Loucy (cell line): ENCODE results near the gene GRHL1.

Source experiments
- H2AFZ ChIP-seq: fragments of 200-600 bp; sonication (generic); 2 replicates; pipeline ENCODE4 v1.6.0; 2016; ENCODE audit warnings: antibody characterized with exemption, mild to moderate bottlenecking, low read length, moderate library complexity
- H3F3A ChIP-seq: fragments of 200-600 bp; 2 replicates; pipeline ENCODE4 v1.6.0; 2016; ENCODE audit warnings: antibody characterized with exemption, low read depth, mild to moderate bottlenecking
- H3K27me3 ChIP-seq: fragments of 200-600 bp; sonication (generic); 2 replicates; pipeline ENCODE4 v1.6.1; 2014; ENCODE audit warnings: low read length, mild to moderate bottlenecking; ENCODE audit not compliant: insufficient read depth, poor library complexity, severe bottlenecking
- H3K36me3 ChIP-seq: fragments of 200-600 bp; sonication (generic); 2 replicates; pipeline ENCODE4 v1.6.1; 2016; ENCODE audit warnings: low read length; ENCODE audit not compliant: insufficient read depth
- H3K4me1 ChIP-seq: fragments of 200-600 bp; sonication (generic); 2 replicates; pipeline ENCODE4 v1.5.1; 2014; ENCODE audit warnings: low read length, mild to moderate bottlenecking; ENCODE audit not compliant: insufficient read depth, poor library complexity, severe bottlenecking
- H3K4me2 ChIP-seq: fragments of 200-600 bp; sonication (generic); 2 replicates; pipeline ENCODE4 v1.6.0; 2014; ENCODE audit warnings: antibody characterized with exemption, low read length, low read depth, mild to moderate bottlenecking; ENCODE audit not compliant: poor library complexity, severe bottlenecking
- H3K4me3 ChIP-seq: fragments of 200-600 bp; sonication (generic); 2 replicates; pipeline ENCODE4 v1.5.1; 2014; ENCODE audit warnings: low read length, mild to moderate bottlenecking, mixed read lengths; ENCODE audit not compliant: poor library complexity, severe bottlenecking
- H3K79me2 ChIP-seq: fragments of 200-600 bp; sonication (generic); 2 replicates; pipeline ENCODE4 v1.6.1; 2014; ENCODE audit warnings: low read length; ENCODE audit not compliant: insufficient read depth
- H3K9ac ChIP-seq: fragments of 200-600 bp; sonication (generic); 2 replicates; pipeline ENCODE4 v1.6.0; 2014; ENCODE audit warnings: mild to moderate bottlenecking, low read depth, low read length, moderate library complexity; ENCODE audit not compliant: poor library complexity, severe bottlenecking
- H3K9me2 ChIP-seq: fragments of 200-600 bp; sonication (generic); replicated peaks from 2 replicates; pipeline ENCODE4 v1.6.1; 2016; ENCODE audit warnings: low read depth, low read length, mixed read lengths
- H3K9me3 ChIP-seq: fragments of 200-600 bp; sonication (generic); 2 replicates; pipeline ENCODE4 v1.6.1; 2014; ENCODE audit warnings: mild to moderate bottlenecking, antibody characterized with exemption, low read length, low read depth; ENCODE audit not compliant: insufficient read depth
- H4K20me1 ChIP-seq: fragments of 200-600 bp; sonication (generic); 2 replicates; pipeline ENCODE4 v1.6.0; 2014; ENCODE audit warnings: antibody characterized with exemption, low read length, mild to moderate bottlenecking; ENCODE audit not compliant: insufficient read depth, poor library complexity, severe bottlenecking
- EZH2phosphoT487 ChIP-seq: fragments of 200-600 bp; IDR thresholded peaks from 2 replicates; pipeline ENCODE4 v1.6.1; 2018; ENCODE audit warnings: antibody characterized with exemption, mild to moderate bottlenecking, moderate library complexity, borderline replicate concordance
- TF ChIP-seq, protein P1 (sequence below): fragments of 200-600 bp; sonication (generic); conservative IDR thresholded peaks from 2 replicates; pipeline ENCODE4 v1.5.1; 2014; ENCODE audit warnings: mild to moderate bottlenecking, antibody characterized with exemption, low read length

Gene GRHL1

DNA sequence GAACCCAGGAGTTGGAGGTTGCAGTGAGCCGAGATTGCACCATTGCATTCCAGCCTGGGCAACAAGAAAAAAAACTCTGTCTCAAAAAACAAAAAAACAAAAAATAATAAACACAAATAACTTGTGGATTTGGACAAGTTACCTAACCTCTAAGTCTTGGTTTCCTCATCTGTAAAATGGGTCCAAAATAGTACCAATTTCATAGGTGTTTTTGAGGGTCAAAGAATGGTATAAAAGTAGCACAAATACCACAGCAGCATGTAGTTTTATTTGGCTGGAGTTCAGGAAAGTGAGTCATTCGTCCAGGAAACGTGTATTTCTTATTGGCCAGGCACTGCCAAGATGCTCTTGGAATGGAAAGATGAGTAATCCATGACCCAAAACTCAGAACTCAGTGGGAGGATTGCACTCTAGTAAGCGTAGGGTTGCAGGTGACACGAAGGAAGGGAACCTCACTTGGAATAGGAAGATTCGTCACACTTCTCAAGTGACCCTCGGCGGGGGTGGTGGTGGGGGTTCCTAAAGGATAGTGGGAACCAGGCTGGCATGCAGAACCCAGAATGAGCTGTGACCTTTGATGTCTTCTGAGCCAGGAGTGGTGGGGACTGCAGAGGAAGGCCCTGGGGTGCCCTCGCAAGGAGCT, 24.4 kb downstream of the GRHL1 start:
- H3K4me3 ChIP-seq: no peak overlapping the region
- no peaks in the 10 kb centered on the region for H3K79me2 ChIP-seq
- no peaks in the 10 kb centered on the region for H4K20me1 ChIP-seq
- H3K9ac ChIP-seq: no peak overlapping the region
- no peaks in the 10 kb centered on the region for H3K27me3 ChIP-seq
- no peaks in the 10 kb centered on the region for H3F3A ChIP-seq
- no peaks in the 10 kb centered on the region for H3K9me2 ChIP-seq
- peaks cover 6% of the 10 kb centered on the region; the same call in 1 of the 2 replicates for H3K36me3 ChIP-seq
- TF ChIP-seq, protein P1, sequence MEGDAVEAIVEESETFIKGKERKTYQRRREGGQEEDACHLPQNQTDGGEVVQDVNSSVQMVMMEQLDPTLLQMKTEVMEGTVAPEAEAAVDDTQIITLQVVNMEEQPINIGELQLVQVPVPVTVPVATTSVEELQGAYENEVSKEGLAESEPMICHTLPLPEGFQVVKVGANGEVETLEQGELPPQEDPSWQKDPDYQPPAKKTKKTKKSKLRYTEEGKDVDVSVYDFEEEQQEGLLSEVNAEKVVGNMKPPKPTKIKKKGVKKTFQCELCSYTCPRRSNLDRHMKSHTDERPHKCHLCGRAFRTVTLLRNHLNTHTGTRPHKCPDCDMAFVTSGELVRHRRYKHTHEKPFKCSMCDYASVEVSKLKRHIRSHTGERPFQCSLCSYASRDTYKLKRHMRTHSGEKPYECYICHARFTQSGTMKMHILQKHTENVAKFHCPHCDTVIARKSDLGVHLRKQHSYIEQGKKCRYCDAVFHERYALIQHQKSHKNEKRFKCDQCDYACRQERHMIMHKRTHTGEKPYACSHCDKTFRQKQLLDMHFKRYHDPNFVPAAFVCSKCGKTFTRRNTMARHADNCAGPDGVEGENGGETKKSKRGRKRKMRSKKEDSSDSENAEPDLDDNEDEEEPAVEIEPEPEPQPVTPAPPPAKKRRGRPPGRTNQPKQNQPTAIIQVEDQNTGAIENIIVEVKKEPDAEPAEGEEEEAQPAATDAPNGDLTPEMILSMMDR: no peak
- no peak for TF ChIP-seq EZH2phosphoT487
- no peaks in the 10 kb centered on the region for H3K9me3 ChIP-seq
- H3K4me2 ChIP-seq: no peak overlapping the region
- peaks cover 5% of the 10 kb centered on the region for H3K4me1 ChIP-seq
- no peak overlapping the region for H2AFZ ChIP-seq

DNA sequence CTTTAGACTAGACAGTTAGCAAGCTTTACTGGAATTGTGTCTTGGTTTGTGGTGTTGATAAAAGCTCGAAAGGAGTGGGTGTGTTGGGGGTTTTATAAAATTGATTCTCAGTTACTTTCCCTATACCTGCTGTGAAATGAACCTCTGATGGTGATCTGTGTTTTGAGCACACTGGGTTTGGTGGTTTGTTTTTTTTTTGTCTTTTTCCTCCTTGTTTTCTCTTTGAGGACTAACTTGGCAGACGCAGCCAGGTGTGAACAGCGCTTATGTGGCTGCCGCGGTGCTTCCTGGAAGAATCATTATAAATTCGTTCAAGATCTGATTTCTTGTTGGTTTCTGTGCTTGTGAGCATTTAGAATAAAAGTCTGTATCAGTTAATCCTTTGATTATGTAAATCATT, 28.5 kb downstream of the GRHL1 start:
- H3K4me2 ChIP-seq: no peak overlapping the region
- no peaks in the 10 kb centered on the region for H3K9me2 ChIP-seq
- H3F3A ChIP-seq: no peaks in the 10 kb centered on the region
- no peak overlapping the region for H3K9ac ChIP-seq
- TF ChIP-seq, protein P1: no peak
- TF ChIP-seq EZH2phosphoT487: no peak
- no peak overlapping the region for H2AFZ ChIP-seq
- H3K4me1 ChIP-seq: peaks cover 5% of the 10 kb centered on the region
- no peaks in the 10 kb centered on the region for H3K79me2 ChIP-seq
- H3K27me3 ChIP-seq: no peaks in the 10 kb centered on the region
- H4K20me1 ChIP-seq: no peaks in the 10 kb centered on the region
- H3K36me3 ChIP-seq: peaks cover 4% of the 10 kb centered on the region; the same call in 1 of the 2 replicates
- no peaks in the 10 kb centered on the region for H3K9me3 ChIP-seq
- H3K4me3 ChIP-seq: no peak overlapping the region

DNA sequence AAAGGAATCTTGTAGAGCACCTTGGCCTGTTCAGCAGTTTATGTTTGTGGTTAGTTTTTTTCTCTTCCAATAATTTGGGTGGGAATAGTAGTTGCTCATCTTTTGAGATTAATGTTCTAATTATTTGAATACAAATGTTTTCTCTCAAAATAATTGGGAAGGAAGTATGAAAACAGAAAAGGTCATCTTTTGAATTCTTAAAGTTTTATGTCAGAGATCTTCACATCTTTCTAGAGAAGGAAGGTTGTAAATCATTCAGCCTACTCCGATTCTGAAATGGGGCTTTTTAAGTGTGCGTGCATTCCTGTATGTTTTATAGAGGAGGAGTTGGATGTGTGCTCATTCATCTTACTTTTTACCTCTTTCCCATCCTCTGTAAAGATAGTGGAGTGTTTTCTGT, 29.0 kb downstream of the GRHL1 start:
- H3F3A ChIP-seq: no peaks in the 10 kb centered on the region
- H3K4me2 ChIP-seq: no peak overlapping the region
- no peaks in the 10 kb centered on the region for H3K36me3 ChIP-seq
- TF ChIP-seq EZH2phosphoT487: no peak
- TF ChIP-seq, protein P1: no peak
- H2AFZ ChIP-seq: no peak overlapping the region
- no peaks in the 10 kb centered on the region for H3K27me3 ChIP-seq
- H3K9me2 ChIP-seq: no peaks in the 10 kb centered on the region
- H4K20me1 ChIP-seq: no peaks in the 10 kb centered on the region
- H3K9me3 ChIP-seq: no peaks in the 10 kb centered on the region
- no peaks in the 10 kb centered on the region for H3K79me2 ChIP-seq
- H3K4me1 ChIP-seq: peaks cover 5% of the 10 kb centered on the region
- H3K4me3 ChIP-seq: no peak overlapping the region
- no peak overlapping the region for H3K9ac ChIP-seq
